ENCODE data around the gene FBXO34.

The FBXO34 gene

DNA sequence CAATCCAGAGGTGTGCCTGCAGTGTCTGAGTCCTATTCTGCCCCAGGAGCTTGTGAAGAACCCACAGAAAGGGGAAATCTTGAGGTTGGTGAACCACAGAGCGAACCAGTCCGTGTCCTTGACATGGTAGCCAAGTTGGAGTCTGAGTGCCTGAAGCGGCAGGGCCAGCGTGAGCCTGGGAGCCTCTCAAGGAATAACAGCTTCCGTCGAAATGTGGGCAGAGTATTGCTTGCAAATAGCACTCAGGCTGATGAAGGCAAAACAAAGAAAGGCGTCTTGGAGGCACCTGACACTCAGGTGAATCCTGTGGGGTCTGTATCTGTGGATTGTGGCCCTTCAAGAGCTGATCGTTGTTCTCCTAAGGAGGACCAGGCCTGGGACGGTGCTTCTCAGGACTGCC, 79.9 kb downstream of the FBXO34 start:
- H3K36me3 Mint-ChIP-seq (ENCODE audit: low read depth): peaks cover 16% of the 10 kb centered on the region
- no peak overlapping the region for H3K27ac Mint-ChIP-seq

DNA sequence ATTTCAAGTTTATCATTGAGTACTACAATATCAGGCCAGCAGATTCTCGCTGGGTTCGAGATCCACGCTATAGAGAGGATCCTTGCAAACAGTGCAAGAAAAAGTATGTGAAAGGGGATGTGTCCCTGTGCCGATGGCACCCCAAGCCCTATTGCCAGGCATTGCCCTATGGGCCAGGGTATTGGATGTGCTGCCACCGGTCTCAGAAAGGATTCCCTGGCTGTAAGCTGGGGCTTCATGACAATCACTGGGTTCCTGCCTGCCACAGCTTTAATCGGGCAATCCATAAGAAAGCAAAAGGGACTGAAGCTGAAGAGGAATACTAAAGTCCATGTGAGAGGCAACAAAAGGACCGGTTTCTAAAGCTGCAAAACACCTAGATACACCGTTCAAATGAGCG, 81.0 kb downstream of the FBXO34 start:
- Mint-ChIP-seq H3K4me3 (no peak overlapping the region), H3K4me1 (ENCODE audit: low read depth) (peaks cover 47% of the 10 kb centered on the region), H3K9me3 (no peaks in the 10 kb centered on the region), H3K27me3 (ENCODE audit: low read depth) (no peaks in the 10 kb centered on the region), H3K36me3 (ENCODE audit: low read depth) (peaks cover 16% of the 10 kb centered on the region), H3K27ac (no peak overlapping the region)
- no peak for DNase-seq (ENCODE audit: low spot score)

More for the DNA sequence above, 79.9 kb downstream of the FBXO34 start:
- Mint-ChIP-seq H3K27me3 (ENCODE audit: low read depth) (no peaks in the 10 kb centered on the region), H3K4me3 (no peak overlapping the region), H3K9me3 (no peaks in the 10 kb centered on the region), H3K4me1 (ENCODE audit: low read depth) (peaks cover 43% of the 10 kb centered on the region)
- no peak for DNase-seq (ENCODE audit: low spot score)

DNA sequence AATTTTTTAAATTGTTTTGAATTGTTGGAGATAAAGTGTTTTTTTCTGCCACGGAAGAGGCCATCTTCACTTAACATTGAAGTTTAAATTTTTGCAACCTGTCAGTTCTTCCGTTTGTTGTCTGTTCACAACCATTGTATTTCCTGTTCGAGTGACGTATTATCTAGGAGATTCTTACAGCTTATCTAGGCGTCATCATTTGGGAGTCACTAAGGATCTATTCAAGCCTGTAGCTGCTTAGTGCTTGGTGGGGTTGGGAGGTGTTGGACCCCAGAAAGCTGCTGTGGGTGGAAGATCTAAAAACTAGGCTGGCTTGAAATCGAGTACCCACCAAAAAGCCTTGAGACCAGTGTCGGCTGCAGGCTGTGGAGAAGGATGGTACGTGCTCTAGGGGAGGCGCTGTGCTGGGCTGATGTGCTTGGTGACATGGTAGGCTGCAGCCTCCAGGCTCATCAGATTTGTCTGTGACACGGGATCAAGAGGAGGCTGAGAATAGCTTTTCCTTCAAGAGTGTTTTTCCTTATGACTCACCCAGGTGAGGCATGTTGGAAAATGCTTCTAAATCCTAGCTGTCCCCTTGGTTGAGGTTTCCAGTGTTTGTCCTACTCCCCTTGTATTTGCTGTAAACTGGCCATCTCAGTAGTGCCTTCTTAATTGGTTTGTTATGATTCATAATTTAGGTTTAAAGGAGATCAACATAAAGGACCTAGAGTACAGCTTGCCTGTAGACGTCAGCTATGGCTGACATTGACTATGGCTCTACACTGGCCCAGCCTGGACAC, 82.7 kb downstream of the FBXO34 start:
- H3K4me1 Mint-ChIP-seq (ENCODE audit: low read depth): peaks cover 33% of the 10 kb centered on the region
- H3K27ac Mint-ChIP-seq: peak overlapping the region; percentile 89
- no peaks in the 10 kb centered on the region for H3K9me3 Mint-ChIP-seq
- peaks cover 16% of the 10 kb centered on the region for H3K36me3 Mint-ChIP-seq (ENCODE audit: low read depth)
- peak overlapping the region; percentile 42 for H3K4me3 Mint-ChIP-seq
- H3K27me3 Mint-ChIP-seq (ENCODE audit: low read depth): no peaks in the 10 kb centered on the region
- no peak for DNase-seq (ENCODE audit: low spot score)

DNA sequence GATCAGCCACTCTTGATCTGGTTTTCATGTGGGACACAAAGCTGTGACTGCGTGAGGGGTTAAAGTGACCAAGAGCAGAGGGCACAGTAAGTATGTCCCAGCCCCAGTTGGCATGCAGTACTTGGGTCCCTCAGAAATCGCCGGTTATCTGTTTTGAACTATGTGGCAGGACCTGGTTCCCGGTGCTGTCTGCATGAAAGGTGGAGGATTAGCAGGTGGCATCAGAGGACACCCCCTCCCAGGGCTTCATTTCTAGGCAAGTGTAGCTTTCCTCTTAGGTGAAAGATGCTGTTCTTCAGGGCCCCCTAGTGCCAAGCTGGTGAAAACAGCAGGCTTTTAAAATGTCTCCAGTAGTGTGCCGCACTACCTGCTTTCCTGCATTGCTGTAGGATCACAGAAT, 83.3 kb downstream of the FBXO34 start:
- Mint-ChIP-seq H3K27ac (peak overlapping the region; percentile 89), H3K4me1 (ENCODE audit: low read depth) (peaks cover 28% of the 10 kb centered on the region), H3K27me3 (ENCODE audit: low read depth) (no peaks in the 10 kb centered on the region), H3K4me3 (peak overlapping the region; percentile 10), H3K36me3 (ENCODE audit: low read depth) (peaks cover 16% of the 10 kb centered on the region), H3K9me3 (no peaks in the 10 kb centered on the region)
- peak; percentile 39 for DNase-seq (ENCODE audit: low spot score)

DNA sequence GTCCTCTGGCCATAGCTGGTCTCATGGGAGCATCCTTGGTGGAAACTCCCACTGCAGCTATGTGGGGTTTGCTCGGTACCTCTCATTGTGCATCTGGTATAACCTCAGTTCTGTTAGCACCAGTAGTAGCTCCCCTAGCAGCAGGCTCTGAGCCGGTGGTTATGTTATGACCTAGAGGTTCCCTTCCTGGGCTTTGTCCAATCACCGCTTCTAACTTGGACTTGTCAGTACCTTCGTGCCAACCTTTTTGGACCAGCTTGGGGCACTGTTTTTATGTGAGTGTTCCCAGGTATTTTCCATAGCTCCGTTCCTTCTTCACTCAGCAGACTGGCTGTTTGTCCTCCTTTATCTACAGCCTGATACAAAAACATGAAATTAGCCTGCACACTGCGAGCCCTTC, 84.7 kb downstream of the FBXO34 start:
- H3K4me1 Mint-ChIP-seq (ENCODE audit: low read depth): peaks cover 27% of the 10 kb centered on the region
- no peak overlapping the region for H3K27ac Mint-ChIP-seq
- H3K9me3 Mint-ChIP-seq: no peaks in the 10 kb centered on the region
- H3K27me3 Mint-ChIP-seq (ENCODE audit: low read depth): no peaks in the 10 kb centered on the region
- H3K4me3 Mint-ChIP-seq: no peak overlapping the region
- DNase-seq (ENCODE audit: low spot score): no peak
- peaks cover 7% of the 10 kb centered on the region for H3K36me3 Mint-ChIP-seq (ENCODE audit: low read depth)

DNA sequence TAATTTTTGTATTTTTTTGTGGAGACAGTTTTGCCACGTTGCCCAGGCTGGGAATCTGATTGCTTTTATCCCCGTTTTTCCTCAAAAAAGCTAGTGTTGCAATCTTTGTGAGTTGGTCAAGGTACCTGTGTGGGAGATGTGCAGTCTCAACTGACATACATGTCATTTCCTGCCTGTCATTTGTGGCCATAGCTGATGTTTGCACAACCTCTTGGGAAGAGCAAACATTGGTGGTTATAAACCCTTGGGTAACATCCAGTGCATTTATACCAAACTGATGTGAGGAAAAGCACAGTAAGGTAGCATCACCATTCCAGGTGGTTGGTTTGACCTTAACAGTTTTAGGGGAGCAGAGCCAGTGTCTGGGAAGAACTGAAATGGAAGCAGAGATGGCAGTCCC, 85.7 kb downstream of the FBXO34 start:
- Mint-ChIP-seq H3K27ac (no peak overlapping the region), H3K4me3 (no peak overlapping the region), H3K4me1 (ENCODE audit: low read depth) (peaks cover 32% of the 10 kb centered on the region), H3K27me3 (ENCODE audit: low read depth) (no peaks in the 10 kb centered on the region), H3K9me3 (no peaks in the 10 kb centered on the region), H3K36me3 (ENCODE audit: low read depth) (peaks cover 5% of the 10 kb centered on the region)
- DNase-seq (ENCODE audit: low spot score): no peak

DNA sequence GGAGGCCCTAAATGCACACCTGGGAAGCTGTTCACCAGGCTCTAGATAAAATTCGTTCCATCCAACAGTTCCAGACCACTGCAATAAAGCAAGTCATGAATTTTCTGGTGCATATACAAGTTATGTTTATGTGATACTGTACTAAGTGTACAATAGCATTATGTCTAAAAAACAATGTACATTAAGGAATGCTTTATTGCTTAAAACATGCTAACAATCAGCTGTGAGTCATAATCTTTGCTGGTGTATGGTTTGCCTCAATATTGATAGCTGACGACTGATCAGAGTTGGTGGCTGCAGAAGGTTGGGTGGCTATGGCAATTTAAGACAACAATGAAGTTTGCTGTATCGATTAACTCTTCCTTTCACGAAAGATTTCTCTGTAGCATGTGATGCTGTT, 88.1 kb downstream of the FBXO34 start:
- H3K4me3 Mint-ChIP-seq: no peak overlapping the region
- peaks cover 11% of the 10 kb centered on the region for H3K36me3 Mint-ChIP-seq (ENCODE audit: low read depth)
- no peaks in the 10 kb centered on the region for H3K9me3 Mint-ChIP-seq
- H3K27me3 Mint-ChIP-seq (ENCODE audit: low read depth): no peaks in the 10 kb centered on the region
- no peak overlapping the region for H3K27ac Mint-ChIP-seq
- DNase-seq (ENCODE audit: low spot score): no peak
- peaks cover 23% of the 10 kb centered on the region for H3K4me1 Mint-ChIP-seq (ENCODE audit: low read depth)

DNA sequence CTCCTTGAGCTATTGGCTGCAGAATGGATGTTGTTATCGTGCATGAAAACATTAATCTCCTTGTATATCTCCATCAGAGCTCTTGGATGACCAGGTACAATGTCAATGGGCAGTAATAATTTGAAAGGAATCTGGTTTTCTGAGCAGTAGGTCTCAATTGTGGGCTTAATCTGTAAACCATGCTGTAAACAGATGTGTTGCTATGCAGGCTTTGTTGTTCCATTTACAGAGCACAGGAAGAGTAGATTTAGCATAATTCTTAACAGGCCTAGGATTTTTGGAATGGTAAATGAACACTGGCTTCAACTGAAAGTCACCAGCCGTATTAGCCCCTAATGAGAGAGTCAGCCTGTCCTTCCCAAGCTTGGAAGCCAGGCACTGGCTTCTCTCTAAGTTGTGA, 90.0 kb downstream of the FBXO34 start:
- DNase-seq (ENCODE audit: low spot score): no peak
- Mint-ChIP-seq H3K27ac (no peak overlapping the region), H3K36me3 (ENCODE audit: low read depth) (peaks cover 14% of the 10 kb centered on the region), H3K4me1 (ENCODE audit: low read depth) (peaks cover 18% of the 10 kb centered on the region), H3K27me3 (ENCODE audit: low read depth) (no peaks in the 10 kb centered on the region), H3K4me3 (no peak overlapping the region), H3K9me3 (no peaks in the 10 kb centered on the region)

DNA sequence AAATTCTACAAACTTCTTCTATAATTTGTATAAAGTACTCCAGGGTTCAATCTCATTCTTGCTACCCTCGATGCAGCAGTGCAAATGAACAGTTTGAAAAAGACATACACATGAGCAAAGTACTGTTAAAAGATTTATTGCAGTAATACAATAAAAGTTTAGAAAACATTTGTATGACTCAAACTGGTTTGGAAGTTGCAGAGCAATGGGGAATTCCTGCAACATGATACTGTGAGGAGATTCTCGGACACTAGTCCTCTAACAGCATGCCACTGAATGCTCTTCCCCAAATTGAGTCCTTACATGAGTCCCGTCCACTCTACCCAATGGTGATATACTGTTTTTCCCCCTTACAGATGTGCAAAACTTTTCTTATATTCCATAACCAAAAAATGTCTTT, 95.0 kb downstream of the FBXO34 start:
- Mint-ChIP-seq H3K4me3 (no peak overlapping the region), H3K36me3 (ENCODE audit: low read depth) (peaks cover 26% of the 10 kb centered on the region), H3K27me3 (ENCODE audit: low read depth) (no peaks in the 10 kb centered on the region), H3K27ac (no peak overlapping the region), H3K4me1 (ENCODE audit: low read depth) (peaks cover 11% of the 10 kb centered on the region), H3K9me3 (no peaks in the 10 kb centered on the region)
- DNase-seq (ENCODE audit: low spot score): no peak

DNA sequence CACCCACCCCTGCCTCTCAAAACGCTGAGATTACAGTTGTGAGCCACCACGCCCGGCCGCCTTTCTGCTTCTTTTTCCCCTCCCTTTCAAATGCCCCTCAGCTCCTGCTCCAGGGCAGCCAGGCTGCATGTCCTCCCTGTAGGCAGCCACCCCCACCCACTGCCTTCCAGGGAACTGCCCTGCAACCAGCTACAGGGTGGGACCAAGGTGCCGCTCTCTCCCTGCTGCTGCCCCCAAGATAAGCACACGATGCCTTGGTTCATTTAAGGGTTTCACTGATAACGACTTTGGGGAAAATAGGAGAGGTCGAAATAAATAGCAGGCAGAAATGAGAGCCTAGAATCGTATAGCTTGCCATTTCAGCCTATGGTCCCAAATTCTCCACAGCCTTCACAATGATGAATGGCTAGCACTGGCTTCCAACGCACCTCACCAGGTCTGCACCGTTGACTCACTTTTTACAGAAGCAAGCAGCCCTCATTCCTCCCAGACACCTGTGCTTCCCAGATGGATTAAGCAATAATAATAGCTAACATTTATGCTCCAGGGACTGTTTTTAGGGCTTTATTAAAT, 99.7 kb downstream of the FBXO34 start:
- H3K36me3 Mint-ChIP-seq (ENCODE audit: low read depth): peaks cover 28% of the 10 kb centered on the region

DNA sequence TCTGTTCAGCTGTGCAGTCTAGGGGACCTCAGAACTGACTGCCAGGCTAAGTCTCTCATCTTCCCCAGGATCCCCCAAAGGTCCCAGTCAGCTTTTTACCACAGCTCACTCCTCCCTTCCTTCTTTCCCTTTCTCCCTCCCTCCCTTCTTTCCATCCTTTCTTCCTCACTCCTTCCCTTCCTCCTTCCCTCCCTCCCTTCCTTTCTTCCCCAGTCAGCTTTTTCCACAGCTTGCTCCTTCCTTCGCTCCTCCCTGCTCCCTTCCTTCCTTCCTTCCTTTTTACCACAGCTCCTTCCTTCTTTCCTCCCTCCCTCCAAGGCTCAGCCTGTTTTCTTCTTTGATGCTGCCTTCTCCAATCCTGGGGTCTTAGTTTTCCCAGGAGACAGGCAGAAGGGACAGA, 101.2 kb downstream of the FBXO34 start:
- Mint-ChIP-seq H3K4me3 (no peak overlapping the region), H3K27me3 (ENCODE audit: low read depth) (no peaks in the 10 kb centered on the region), H3K9me3 (no peaks in the 10 kb centered on the region), H3K4me1 (ENCODE audit: low read depth) (peaks cover 29% of the 10 kb centered on the region), H3K36me3 (ENCODE audit: low read depth) (peaks cover 38% of the 10 kb centered on the region), H3K27ac (peak overlapping the region; percentile 37)
- DNase-seq (ENCODE audit: low spot score): no peak

More for the DNA sequence above, 99.7 kb downstream of the FBXO34 start:
- Mint-ChIP-seq H3K9me3 (no peaks in the 10 kb centered on the region), H3K27me3 (ENCODE audit: low read depth) (no peaks in the 10 kb centered on the region), H3K4me3 (no peak overlapping the region), H3K4me1 (ENCODE audit: low read depth) (peaks cover 25% of the 10 kb centered on the region), H3K27ac (no peak overlapping the region)
- no peak for DNase-seq (ENCODE audit: low spot score)

DNA sequence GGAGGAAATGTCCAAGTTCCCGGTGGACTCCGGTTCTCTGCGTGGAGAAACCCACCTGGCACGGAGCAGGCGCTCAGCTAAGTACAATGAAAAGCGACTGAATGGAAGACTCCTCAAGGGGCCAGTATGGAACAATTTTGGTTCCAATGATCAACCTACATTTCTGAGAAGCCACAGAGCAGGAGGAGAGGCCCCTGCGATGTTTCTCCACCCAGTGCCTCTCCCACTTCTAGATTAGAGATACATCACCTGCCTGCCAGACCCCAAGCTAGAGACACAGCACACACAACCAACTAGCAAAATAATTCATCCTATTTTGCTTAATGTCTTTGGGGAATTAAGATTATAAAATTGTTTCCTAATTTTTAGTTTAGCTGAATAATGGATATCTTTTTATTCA, 101.6 kb downstream of the FBXO34 start:
- Mint-ChIP-seq H3K27me3 (ENCODE audit: low read depth) (no peaks in the 10 kb centered on the region), H3K9me3 (no peaks in the 10 kb centered on the region), H3K36me3 (ENCODE audit: low read depth) (peaks cover 38% of the 10 kb centered on the region), H3K27ac (no peak overlapping the region), H3K4me1 (ENCODE audit: low read depth) (peaks cover 29% of the 10 kb centered on the region), H3K4me3 (no peak overlapping the region)
- no peak for DNase-seq (ENCODE audit: low spot score)

DNA sequence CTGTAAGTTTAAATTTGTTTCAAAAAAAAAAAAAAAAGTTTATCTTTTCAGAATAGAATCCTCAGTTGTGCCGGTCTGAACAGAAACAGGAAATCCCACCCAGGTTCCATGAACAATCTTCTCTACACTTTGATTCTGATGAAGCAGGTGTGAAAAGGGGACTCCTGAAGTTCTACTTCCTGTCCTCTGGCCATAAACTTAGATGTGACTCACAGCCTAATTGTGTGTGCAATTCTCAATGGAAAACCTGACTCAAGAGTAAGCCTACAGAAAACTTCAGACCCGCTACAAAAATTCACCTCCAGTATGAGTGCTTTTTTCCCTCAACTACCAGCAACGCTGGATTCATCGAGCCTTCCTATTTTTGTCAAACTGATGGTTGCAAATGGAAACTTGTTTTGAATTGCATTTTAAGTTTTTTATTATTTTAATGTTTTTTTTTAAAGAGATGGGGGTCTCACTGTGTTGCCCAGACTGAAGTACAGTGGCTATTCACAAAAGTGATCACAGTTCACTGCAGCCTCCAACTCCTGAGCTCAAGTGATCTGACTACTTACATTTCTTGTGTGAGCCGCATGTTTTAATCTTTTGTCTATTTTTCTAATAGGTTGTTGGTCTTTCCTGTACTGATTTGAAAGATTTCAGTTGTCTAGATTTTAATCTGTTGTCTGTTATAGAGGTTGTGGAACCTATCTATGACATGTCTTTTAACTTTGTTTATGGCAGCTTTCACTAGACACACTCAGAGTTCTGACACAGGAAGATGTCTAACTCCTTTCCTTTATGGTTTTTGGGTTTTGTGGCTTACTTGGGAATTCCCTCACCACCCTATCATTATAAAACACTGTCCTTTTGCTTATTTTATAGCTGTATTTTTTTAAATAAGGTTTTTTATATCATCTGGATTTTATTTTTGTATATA, 102.8 kb downstream of the FBXO34 start:
- peak overlapping the region; percentile 85 for H3K27ac Mint-ChIP-seq
- H3K27me3 Mint-ChIP-seq (ENCODE audit: low read depth): no peaks in the 10 kb centered on the region
- peaks cover 38% of the 10 kb centered on the region for H3K36me3 Mint-ChIP-seq (ENCODE audit: low read depth)

DNA sequence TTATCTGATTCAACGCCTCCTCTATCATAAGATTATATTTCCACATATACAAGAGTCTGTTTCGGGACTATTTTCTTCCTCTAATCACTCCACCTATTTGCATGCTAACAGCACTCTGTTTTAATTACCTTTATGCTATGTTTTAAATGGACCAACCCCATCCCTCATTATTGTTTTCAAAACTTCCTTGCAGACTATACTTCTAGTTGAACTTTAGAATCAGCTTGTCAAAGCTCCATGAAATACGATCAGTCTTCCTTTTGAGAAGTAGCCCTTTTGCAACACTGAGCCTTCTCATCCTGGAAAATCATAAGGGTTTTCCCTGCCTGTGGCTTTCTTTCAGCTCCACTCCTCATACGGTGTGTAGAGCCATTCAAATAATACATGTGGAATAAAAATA, 103.5 kb downstream of the FBXO34 start:
- Mint-ChIP-seq H3K9me3 (no peaks in the 10 kb centered on the region), H3K27me3 (ENCODE audit: low read depth) (no peaks in the 10 kb centered on the region), H3K4me1 (ENCODE audit: low read depth) (peaks cover 29% of the 10 kb centered on the region), H3K4me3 (peak overlapping the region; percentile 40), H3K27ac (peak overlapping the region; percentile 41), H3K36me3 (ENCODE audit: low read depth) (peaks cover 37% of the 10 kb centered on the region)
- no peak for DNase-seq (ENCODE audit: low spot score)

More for the DNA sequence above, 102.8 kb downstream of the FBXO34 start:
- Mint-ChIP-seq H3K4me3 (peak overlapping the region; percentile 48), H3K9me3 (no peaks in the 10 kb centered on the region), H3K4me1 (ENCODE audit: low read depth) (peaks cover 29% of the 10 kb centered on the region)
- DNase-seq (ENCODE audit: low spot score): peak; percentile 69

Data from T-helper 2 cell treated with Interferon-gamma antibody and Interleukin-4, amounts not matched to agents 5 μg/mL and 100 μg/mL, for 36 hours (primary cell).